ENCODE data around the gene SLC17A3. TPM values are rescaled to one million over a fixed set of nuclear protein-coding genes. Genes with fewer than 3 reads are reported as not detected.

Gene SLC17A3
- total and polyA plus RNA-seq, 2 experiments from 2014 or later, result not detected

- Histone ChIP-seq H3K4me1 (ENCODE audit: insufficient read depth) (no peaks in the 10 kb centered on the region), H3K36me3 (ENCODE audit: low read depth) (no peaks in the 10 kb centered on the region), H3K4me3 (no peak overlapping the region), H3K79me2 (ENCODE audit: insufficient read depth) (no peaks in the 10 kb centered on the region), H2AFZ (no peak overlapping the region), H3F3A (ENCODE audit: insufficient read depth) (no peaks in the 10 kb centered on the region), H3K27me3 (replicated peaks; ENCODE audit: insufficient read depth) (peaks cover 4% of the 10 kb centered on the region; the same call in 1 of the 2 replicates), H3K27ac (no peak overlapping the region), H3K9ac (no peak overlapping the region), H4K20me1 (ENCODE audit: insufficient read depth) (no peaks in the 10 kb centered on the region), H3K9me2 (ENCODE audit: insufficient read depth) (no peaks in the 10 kb centered on the region), H3K4me2 (ENCODE audit: unreplicated experiment) (no peak overlapping the region), H3K9me3 (ENCODE audit: low read depth) (no peaks in the 10 kb centered on the region)
- no peak for DNase-seq
- in situ Hi-C loops (cut with MboI), result no loop called here
- no peak for TF ChIP-seq EZH2phosphoT487 (IDR thresholded peaks at IDR 0.05; ENCODE audit: insufficient read depth, low read depth)
- no peak for TF ChIP-seq EZH2 (IDR thresholded peaks at IDR 0.05; ENCODE audit: insufficient read depth, poor library complexity, severe bottlenecking)
- WGBS, 2 experiments (ENCODE audit: low coverage in 1 of 2, low lambda C conversion rate in 2 of 2, missing lambda C conversion rate in 2 of 2), result 0% methylated on average over 1 of the region's 1 CpG
These were observed 4.2 kb downstream of the SLC17A3 start for GRCh38 chr6:25869840-25870239.

GRCh38 chr6:25868436-25869183 lies 5.4 kb downstream of the SLC17A3 start:
- Histone ChIP-seq H3K9ac (no peak overlapping the region), H3F3A (ENCODE audit: insufficient read depth) (no peaks in the 10 kb centered on the region), H3K79me2 (ENCODE audit: insufficient read depth) (no peaks in the 10 kb centered on the region), H3K27ac (no peak overlapping the region), H3K4me3 (no peak overlapping the region), H4K20me1 (ENCODE audit: insufficient read depth) (no peaks in the 10 kb centered on the region), H3K9me2 (ENCODE audit: insufficient read depth) (no peaks in the 10 kb centered on the region), H3K27me3 (replicated peaks; ENCODE audit: insufficient read depth) (peaks cover 4% of the 10 kb centered on the region; the same call in 1 of the 2 replicates), H2AFZ (no peak overlapping the region), H3K4me1 (ENCODE audit: insufficient read depth) (no peaks in the 10 kb centered on the region), H3K4me2 (ENCODE audit: unreplicated experiment) (no peak overlapping the region), H3K9me3 (ENCODE audit: low read depth) (no peaks in the 10 kb centered on the region), H3K36me3 (ENCODE audit: low read depth) (no peaks in the 10 kb centered on the region)
- 12 to 17% methylated on average over 3 of the region's 3 CpGs for WGBS, 2 experiments (ENCODE audit: low coverage in 1 of 2, low lambda C conversion rate in 2 of 2, missing lambda C conversion rate in 2 of 2)
- TF ChIP-seq EZH2phosphoT487 (IDR thresholded peaks at IDR 0.05; ENCODE audit: insufficient read depth, low read depth) (no peak), EZH2 (IDR thresholded peaks at IDR 0.05; ENCODE audit: insufficient read depth, poor library complexity, severe bottlenecking) (no peak)
- DNase-seq, result no peak
- in situ Hi-C loops (cut with MboI), result no loop called here

- Histone ChIP-seq H3K9me3 (ENCODE audit: low read depth) (no peaks in the 10 kb centered on the region), H4K20me1 (ENCODE audit: insufficient read depth) (no peaks in the 10 kb centered on the region), H3K4me2 (ENCODE audit: unreplicated experiment) (no peak overlapping the region), H3K27ac (no peak overlapping the region), H3K4me3 (no peak overlapping the region), H3K79me2 (ENCODE audit: insufficient read depth) (no peaks in the 10 kb centered on the region), H3F3A (ENCODE audit: insufficient read depth) (no peaks in the 10 kb centered on the region), H3K36me3 (ENCODE audit: low read depth) (no peaks in the 10 kb centered on the region), H3K9me2 (ENCODE audit: insufficient read depth) (no peaks in the 10 kb centered on the region), H2AFZ (no peak overlapping the region), H3K27me3 (replicated peaks; ENCODE audit: insufficient read depth) (peaks cover 4% of the 10 kb centered on the region; the same call in 1 of the 2 replicates), H3K9ac (no peak overlapping the region), H3K4me1 (ENCODE audit: insufficient read depth) (no peaks in the 10 kb centered on the region)
- TF ChIP-seq EZH2phosphoT487 (IDR thresholded peaks at IDR 0.05; ENCODE audit: insufficient read depth, low read depth) (no peak), EZH2 (IDR thresholded peaks at IDR 0.05; ENCODE audit: insufficient read depth, poor library complexity, severe bottlenecking) (no peak)
- DNase-seq, result no peak
- WGBS, 2 experiments (ENCODE audit: low coverage in 1 of 2, low lambda C conversion rate in 2 of 2, missing lambda C conversion rate in 2 of 2), result 50 to 54% methylated on average over 3 of the region's 3 CpGs
- in situ Hi-C loops (cut with MboI), result no loop called here
These were observed 8.0 kb downstream of the SLC17A3 start for GRCh38 chr6:25866011-25866410.

GRCh38 chr6:25863360-25863759 lies 10.7 kb downstream of the SLC17A3 start:
- 24 to 47% methylated on average over 2 of the region's 2 CpGs for WGBS, 2 experiments (ENCODE audit: low coverage in 1 of 2, low lambda C conversion rate in 2 of 2, missing lambda C conversion rate in 2 of 2)

More at GRCh38 chr6:25863360-25863759, 10.7 kb downstream of the SLC17A3 start:
- no peaks in the 10 kb centered on the region for H3K79me2 ChIP-seq (ENCODE audit: insufficient read depth)
- no peaks in the 10 kb centered on the region for H3K36me3 ChIP-seq (ENCODE audit: low read depth)
- no peaks in the 10 kb centered on the region for H3K9me2 ChIP-seq (ENCODE audit: insufficient read depth)
- H3K27ac ChIP-seq, result no peak overlapping the region
- H3K4me2 ChIP-seq (ENCODE audit: unreplicated experiment), result no peak overlapping the region
- no peaks in the 10 kb centered on the region for H4K20me1 ChIP-seq (ENCODE audit: insufficient read depth)
- H3K9ac ChIP-seq, result no peak overlapping the region
- no peaks in the 10 kb centered on the region for H3F3A ChIP-seq (ENCODE audit: insufficient read depth)
- no peaks in the 10 kb centered on the region for H3K9me3 ChIP-seq (ENCODE audit: low read depth)
- no peak overlapping the region for H2AFZ ChIP-seq
- in situ Hi-C loops (cut with MboI), result no loop called here
- no peak overlapping the region for H3K4me3 ChIP-seq
- H3K27me3 ChIP-seq (replicated peaks; ENCODE audit: insufficient read depth), result peaks cover 4% of the 10 kb centered on the region; the same call in 1 of the 2 replicates
- no peak for DNase-seq
- no peaks in the 10 kb centered on the region for H3K4me1 ChIP-seq (ENCODE audit: insufficient read depth)
- TF ChIP-seq EZH2 (IDR thresholded peaks at IDR 0.05; ENCODE audit: insufficient read depth, poor library complexity, severe bottlenecking), result no peak
- no peak for TF ChIP-seq EZH2phosphoT487 (IDR thresholded peaks at IDR 0.05; ENCODE audit: insufficient read depth, low read depth)

Data from GM23248 (cell line).